SK-N-SH (cell line): ENCODE data around the gene ATL1.

Experiments used
- CTCF ChIP-seq: fragments of 200-600 bp; sonication (generic); IDR thresholded peaks from 2 replicates; pipeline ENCODE4 v1.6.1; 2017; ENCODE audit warnings: antibody characterized with exemption, mild to moderate bottlenecking, moderate library complexity
- FOXJ3 ChIP-seq: sonication (generic); formaldehyde crosslinking; IDR thresholded peaks from 2 replicates; pipeline ENCODE4 v1.5.1; 2020; ENCODE audit warnings: mild to moderate bottlenecking, missing genetic modification reagents
- MAX ChIP-seq: IDR thresholded peaks from 2 replicates; pipeline ENCODE4 v1.4.0; 2012; ENCODE audit warnings: low read depth
- PBX3 ChIP-seq: IDR thresholded peaks from 2 replicates; pipeline ENCODE4; 2012
- POLR2AphosphoS5 ChIP-seq: IDR thresholded peaks from 2 replicates; pipeline ENCODE4 v1.6.1; 2012; ENCODE audit warnings: low read depth, low read length
- RAD21 ChIP-seq: IDR thresholded peaks from 2 replicates; pipeline ENCODE4 v1.6.1; 2012; ENCODE audit warnings: mild to moderate bottlenecking, low read length
- REST ChIP-seq: IDR thresholded peaks from 2 replicates; pipeline ENCODE4 v1.6.1; 2012; ENCODE audit warnings: mild to moderate bottlenecking, low read depth, low read length, moderate library complexity
- SIN3A ChIP-seq: IDR thresholded peaks from 2 replicates; pipeline ENCODE4 v1.6.1; 2012; ENCODE audit warnings: low read depth, mild to moderate bottlenecking, low read length, moderate library complexity, borderline replicate concordance
- TAF1 ChIP-seq: IDR thresholded peaks from 2 replicates; pipeline ENCODE4 v1.6.1; 2012; ENCODE audit warnings: low read depth, mild to moderate bottlenecking, low read length, moderate library complexity, borderline replicate concordance
- USF2 ChIP-seq: fragments of 150-350 bp; IDR thresholded peaks from 2 replicates; pipeline ENCODE4 v1.6.1; 2017; ENCODE audit warnings: antibody characterized with exemption, low read length, low read depth, borderline replicate concordance
- YY1 ChIP-seq: IDR thresholded peaks from 2 replicates; pipeline ENCODE4 v1.4.0; 2012; ENCODE audit warnings: low read depth, mild to moderate bottlenecking

GRCh38 chr14:50541159-50541567, 18.8 kb upstream of the ATL1 start:
- no peak for TF ChIP-seq MAX
- TF ChIP-seq PBX3: no peak
- TF ChIP-seq FOXJ3 (CRISPR knock-in tag): no peak
- no peak for TF ChIP-seq CTCF
- TF ChIP-seq RAD21: no peak
- no peak for TF ChIP-seq USF2
- no peak for TF ChIP-seq REST
- TF ChIP-seq POLR2AphosphoS5: no peak
- TF ChIP-seq YY1: no peak
- no peak for TF ChIP-seq TAF1
- TF ChIP-seq SIN3A: no peak
